ENCODE results near the gene PRDM8. TPM values are rescaled to one million over a fixed set of nuclear protein-coding genes. Genes with fewer than 3 reads are reported as not detected.

PRDM8 gene
- total RNA-seq, 1 experiment from 2014 or later, result 0.26 TPM

- H4K20me1 ChIP-seq (ENCODE audit: insufficient read depth), result no peaks in the 10 kb centered on the region
- H3K79me2 ChIP-seq (ENCODE audit: low read depth), result no peaks in the 10 kb centered on the region
- TF ChIP-seq CTCF (conservative IDR thresholded peaks at IDR 0.05), result no peak
- no peak for TF ChIP-seq EZH2 (IDR thresholded peaks at IDR 0.05; ENCODE audit: low read depth)
- no peaks in the 10 kb centered on the region for H3K9me3 ChIP-seq (ENCODE audit: insufficient read depth, low read depth)
- DNase-seq, result no peak
- H3K9me2 ChIP-seq (ENCODE audit: insufficient read depth), result no peaks in the 10 kb centered on the region
- H3K4me1 ChIP-seq (replicated peaks; ENCODE audit: insufficient read depth), result no peaks in the 10 kb centered on the region
- no peaks in the 10 kb centered on the region for H3K27me3 ChIP-seq (ENCODE audit: insufficient read depth, low read depth)
- POLR2A ChIA-PET (ENCODE audit: unreplicated experiment), result no interaction called here
- H3K36me3 ChIP-seq (ENCODE audit: low read depth), result no peaks in the 10 kb centered on the region
- intact Hi-C loops (cut with micrococcal nuclease; ENCODE audit: unreplicated experiment), result no loop called here
- no peak overlapping the region for H3K4me2 ChIP-seq
- H2AFZ ChIP-seq, result no peak overlapping the region
- no peak overlapping the region for H3K4me3 ChIP-seq
- no TSS peak for BruUV-seq (replicated peaks)
- H3K27ac ChIP-seq, result no peak overlapping the region
- CTCF ChIA-PET, result interaction anchor here (0.6 kb wide), 1 partner anchor 693 kb away, joined by 3 read pairs; no protein-coding TSS in a partner anchor
- no peaks in the 10 kb centered on the region for H3F3A ChIP-seq (ENCODE audit: insufficient read depth, low read depth)
Measured at GRCh38 chr4:80199004-80199560, 1.8 kb downstream of the PRDM8 start.

GRCh38 chr4:80199947-80200346, 2.6 kb downstream of the PRDM8 start:
- intact Hi-C loops (cut with micrococcal nuclease; ENCODE audit: unreplicated experiment), result no loop called here
- Histone ChIP-seq H4K20me1 (ENCODE audit: insufficient read depth) (no peaks in the 10 kb centered on the region), H3K9me2 (ENCODE audit: insufficient read depth) (no peaks in the 10 kb centered on the region), H2AFZ (no peak overlapping the region), H3K36me3 (ENCODE audit: low read depth) (no peaks in the 10 kb centered on the region), H3K27ac (no peak overlapping the region), H3K27me3 (ENCODE audit: insufficient read depth, low read depth) (no peaks in the 10 kb centered on the region), H3K9me3 (ENCODE audit: insufficient read depth, low read depth) (no peaks in the 10 kb centered on the region), H3K4me1 (replicated peaks; ENCODE audit: insufficient read depth) (no peaks in the 10 kb centered on the region), H3K4me3 (no peak overlapping the region), H3F3A (ENCODE audit: insufficient read depth, low read depth) (no peaks in the 10 kb centered on the region), H3K79me2 (ENCODE audit: low read depth) (no peaks in the 10 kb centered on the region), H3K4me2 (no peak overlapping the region)
- no peak for TF ChIP-seq CTCF (conservative IDR thresholded peaks at IDR 0.05)
- TF ChIP-seq EZH2 (IDR thresholded peaks at IDR 0.05; ENCODE audit: low read depth), result no peak
- BruUV-seq (replicated peaks), result no TSS peak
- POLR2A ChIA-PET (ENCODE audit: unreplicated experiment), result no interaction called here
- CTCF ChIA-PET, result no interaction called here
- no peak for DNase-seq

- DNase-seq, result no peak
- H3K27me3 ChIP-seq (ENCODE audit: insufficient read depth, low read depth), result no peaks in the 10 kb centered on the region
- no peaks in the 10 kb centered on the region for H3K79me2 ChIP-seq (ENCODE audit: low read depth)
- no TSS peak for BruUV-seq (replicated peaks)
- no peaks in the 10 kb centered on the region for H3K36me3 ChIP-seq (ENCODE audit: low read depth)
- no peaks in the 10 kb centered on the region for H3K4me1 ChIP-seq (replicated peaks; ENCODE audit: insufficient read depth)
- H3K4me2 ChIP-seq, result peak overlapping the region; percentile 74
- ChIA-PET CTCF (no interaction called here), POLR2A (ENCODE audit: unreplicated experiment) (no interaction called here)
- no peaks in the 10 kb centered on the region for H3K9me3 ChIP-seq (ENCODE audit: insufficient read depth, low read depth)
- no peaks in the 10 kb centered on the region for H4K20me1 ChIP-seq (ENCODE audit: insufficient read depth)
- H3K4me3 ChIP-seq, result no peak overlapping the region; the same call in 1 of the 2 replicates
- H3K9me2 ChIP-seq (ENCODE audit: insufficient read depth), result no peaks in the 10 kb centered on the region
- intact Hi-C loops (cut with micrococcal nuclease; ENCODE audit: unreplicated experiment), result no loop called here
- H2AFZ ChIP-seq, result no peak overlapping the region; the same call in 1 of the 2 replicates
- H3F3A ChIP-seq (ENCODE audit: insufficient read depth, low read depth), result no peaks in the 10 kb centered on the region
- TF ChIP-seq EZH2 (IDR thresholded peaks at IDR 0.05; ENCODE audit: low read depth), result no peak
- TF ChIP-seq CTCF (conservative IDR thresholded peaks at IDR 0.05), result no peak
- no peak overlapping the region for H3K27ac ChIP-seq
Measured at GRCh38 chr4:80201252-80202151, 4.2 kb downstream of the PRDM8 start.
